Stimulated activated CD8-positive, alpha-beta memory T cell treated with anti-CD3 and anti-CD28 coated beads, Interleukin-4, amount 100 ng/mL, for 4 hours (primary cell): ENCODE data around the gene TTC28.
"Not testable (repeated sequence)": the region's sequence is repeated elsewhere in the genome, so short reads cannot be mapped to it uniquely, and the experiment has no call there.

ENCODE experiments used
- DNase-seq, 2 donors: peaks; one replicate each; pipeline ENCODE4 v3.0.0-alpha.2; 2020; ENCODE audit warnings: low read depth in 2 of 2, low spot score in 1 of 2

The TTC28 gene

DNA sequence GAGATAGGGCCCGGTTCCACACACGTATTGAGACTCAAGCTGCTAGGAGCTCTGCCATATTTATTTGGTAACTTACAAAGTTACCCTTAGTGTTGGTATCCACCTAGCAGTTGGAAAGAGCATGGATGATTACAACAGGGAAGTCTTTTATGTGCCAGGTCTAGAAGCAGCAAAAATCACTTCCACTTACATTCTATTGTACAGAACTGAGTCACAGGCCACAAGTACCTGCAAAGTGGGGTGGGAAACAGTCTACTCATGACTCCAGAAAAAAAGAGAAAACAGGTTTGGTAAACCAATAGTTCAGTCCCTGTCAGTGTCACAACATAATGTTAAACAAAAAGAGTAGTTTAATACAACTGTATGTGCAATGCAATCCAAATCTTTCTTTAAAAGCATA lies 480.9 kb downstream of the TTC28 start:
- no peak for DNase-seq

- DNase-seq: not testable (repeated sequence)
These were observed 488.1 kb downstream of the TTC28 start for GRCh38 chr22:28191571-28191970.

GRCh38 chr22:28188178-28188879 lies 491.3 kb downstream of the TTC28 start:
- no peak for DNase-seq

DNA sequence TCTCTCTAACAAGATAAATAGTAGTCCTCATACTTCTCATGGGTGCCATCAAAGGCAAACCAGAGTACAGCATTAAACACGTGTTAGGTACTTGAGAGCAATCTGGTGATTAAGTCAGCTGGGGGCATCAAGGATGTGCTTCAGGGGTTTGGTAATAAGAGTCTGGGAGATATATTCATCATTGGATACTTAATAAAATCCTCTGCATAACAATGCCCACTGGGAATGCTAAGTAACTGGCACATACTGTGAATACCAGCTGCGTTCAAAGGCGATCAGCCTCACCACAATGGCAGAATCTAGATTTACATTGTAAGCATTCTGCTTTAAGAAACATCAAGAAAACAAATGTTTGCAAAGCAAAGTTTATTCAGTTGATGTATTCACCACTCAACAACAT lies 492.0 kb downstream of the TTC28 start:
- DNase-seq: no peak

GRCh38 chr22:28186641-28187040 lies 493.0 kb downstream of the TTC28 start:
- no peak for DNase-seq

DNA sequence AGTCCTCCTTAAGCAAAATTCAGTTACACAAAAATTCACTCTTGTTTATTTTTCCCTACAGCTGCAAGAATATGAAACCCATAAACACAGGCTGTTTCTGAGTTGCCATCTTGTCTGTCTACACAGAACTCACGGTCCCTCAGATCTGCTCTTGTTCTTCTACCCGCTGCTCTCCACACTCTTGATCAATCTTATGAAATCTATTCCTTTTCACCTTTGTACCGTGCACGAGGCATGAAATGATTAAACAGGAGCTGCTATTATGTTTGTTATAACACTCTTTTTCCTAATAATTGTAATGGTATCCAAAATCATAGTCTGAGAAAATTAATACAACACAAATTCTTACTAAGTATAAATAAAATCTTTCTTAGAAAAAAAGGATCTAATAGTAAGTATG lies 494.5 kb downstream of the TTC28 start:
- no peak for DNase-seq

DNA sequence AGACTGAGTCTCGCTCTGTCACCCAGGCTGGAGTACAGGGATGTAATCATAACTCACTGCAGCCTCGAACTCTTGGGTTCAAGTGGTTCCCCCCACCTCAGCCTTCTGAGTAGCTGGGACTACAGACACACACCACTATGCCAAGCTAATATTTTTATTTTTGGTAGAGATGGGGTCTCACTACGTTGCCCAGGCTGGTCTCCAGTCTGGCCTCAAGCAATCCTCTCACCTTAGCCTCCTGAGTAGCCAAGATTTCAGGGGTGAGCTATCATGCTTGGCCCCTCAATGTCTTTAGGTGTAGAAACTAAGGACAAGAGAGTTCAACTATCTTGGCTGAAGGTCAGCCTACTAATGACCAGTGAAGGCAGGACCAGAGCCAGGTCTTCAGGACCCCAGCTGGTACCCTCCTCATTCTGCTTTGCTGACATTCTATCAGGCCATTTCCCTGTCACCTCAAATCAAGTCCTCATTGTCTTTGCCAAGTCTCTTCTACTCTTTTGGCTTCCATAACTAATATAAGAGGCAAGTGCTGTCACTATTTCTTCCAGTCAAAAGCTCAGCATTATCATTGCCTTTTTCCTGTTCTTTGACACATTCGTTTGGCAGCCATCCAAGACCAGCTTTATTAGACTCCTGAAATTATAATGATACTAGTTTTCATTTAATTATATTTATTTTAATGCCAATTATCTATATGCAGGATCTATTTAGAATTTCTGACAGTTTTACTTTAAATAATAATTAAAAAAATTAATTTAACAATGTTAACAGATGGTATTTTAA lies 496.4 kb downstream of the TTC28 start:
- DNase-seq: no peak

DNA sequence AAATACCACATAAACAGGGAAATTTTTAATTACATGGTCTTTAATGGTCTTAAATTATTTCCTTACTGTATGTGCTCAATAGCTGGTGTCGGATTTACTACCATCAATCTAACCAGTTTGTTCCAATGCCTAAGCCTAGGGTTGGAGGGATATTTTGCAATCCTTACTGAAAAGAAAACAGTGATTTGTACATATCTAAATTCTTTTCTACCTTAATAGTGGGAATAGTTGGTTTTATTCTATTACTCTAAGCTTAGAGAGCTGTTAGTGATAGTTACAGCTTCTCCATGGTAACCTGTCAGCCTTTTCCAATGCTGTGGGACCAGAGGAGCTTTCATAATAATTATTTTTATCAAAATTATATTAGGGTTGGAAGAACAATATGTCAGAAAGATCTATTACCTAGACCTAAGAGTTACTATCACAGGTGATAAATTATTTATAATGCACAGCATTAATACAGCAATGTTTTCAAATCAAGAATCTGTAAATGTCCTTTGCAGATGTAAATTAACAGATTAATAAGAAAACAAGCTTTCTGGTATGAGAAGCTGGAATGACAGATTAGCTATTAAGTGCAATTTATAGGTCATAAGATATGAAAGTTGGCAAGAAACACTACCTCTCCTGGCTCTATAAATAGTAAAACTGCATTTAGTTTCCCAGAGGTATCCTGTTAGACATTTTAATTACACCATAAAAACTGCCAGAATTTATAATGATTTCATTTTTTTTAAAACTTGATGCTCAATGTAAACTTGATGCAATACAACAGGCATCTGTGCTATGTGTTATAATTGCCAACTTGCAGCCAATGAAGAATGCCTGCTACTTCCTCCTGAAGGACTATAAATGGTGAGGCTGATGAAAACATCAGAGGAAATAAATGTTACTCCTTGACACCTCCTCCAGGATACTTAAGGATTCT lies 498.6 kb downstream of the TTC28 start:
- DNase-seq: no peak

DNA sequence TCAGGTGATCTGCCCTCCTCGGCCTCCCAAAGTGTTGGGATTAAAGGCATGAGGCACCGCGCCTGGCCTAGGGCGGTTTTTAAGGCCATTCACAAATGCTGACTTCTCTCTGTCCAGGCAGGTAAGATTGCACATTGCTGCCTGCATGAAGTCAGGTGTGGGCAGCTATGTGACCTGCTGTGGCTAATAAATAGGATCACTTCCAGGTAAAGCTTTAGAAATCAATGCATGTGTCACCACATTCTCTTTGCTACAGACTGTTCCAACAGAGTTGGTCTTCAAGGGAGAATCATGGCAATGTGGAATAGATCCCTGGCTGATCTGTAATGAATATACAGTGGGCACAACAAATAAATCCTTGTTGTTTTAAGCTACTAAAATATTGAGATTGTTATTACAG lies 500.2 kb downstream of the TTC28 start:
- DNase-seq: no peak

- no peak for DNase-seq
These were observed 503.7 kb downstream of the TTC28 start for GRCh38 chr22:28175730-28176492.

- no peak for DNase-seq
These were observed 505.1 kb downstream of the TTC28 start for GRCh38 chr22:28174509-28174908.

- DNase-seq: no peak
These were observed 506.6 kb downstream of the TTC28 start for GRCh38 chr22:28172892-28173670.

DNA sequence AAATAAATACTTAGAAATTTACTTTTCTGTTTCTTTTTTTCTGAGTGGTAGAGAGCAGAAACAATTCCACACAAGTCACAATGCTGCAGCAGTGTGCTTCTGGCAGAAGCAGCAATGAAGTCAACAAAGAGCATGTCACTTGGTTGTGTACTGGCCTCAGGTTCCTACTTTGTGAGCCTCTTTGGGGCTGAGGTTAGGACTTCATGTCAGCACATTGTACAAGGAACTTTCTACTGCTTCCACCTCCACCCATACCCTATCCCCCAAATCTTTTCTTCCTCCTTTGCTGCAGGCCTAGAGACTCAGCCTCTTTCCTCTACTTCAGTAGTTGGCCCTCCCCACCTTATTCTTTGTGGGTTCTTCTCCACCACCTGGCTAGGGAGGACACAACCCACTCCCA lies 507.9 kb downstream of the TTC28 start:
- no peak for DNase-seq

- no peak for DNase-seq
These were observed 508.5 kb downstream of the TTC28 start for GRCh38 chr22:28171115-28171514.

- DNase-seq: not testable (repeated sequence)
These were observed 510.3 kb downstream of the TTC28 start for GRCh38 chr22:28169314-28169713.

GRCh38 chr22:28155808-28156207 lies 523.8 kb downstream of the TTC28 start:
- no peak for DNase-seq

GRCh38 chr22:28154861-28155260 lies 524.8 kb downstream of the TTC28 start:
- no peak for DNase-seq

DNA sequence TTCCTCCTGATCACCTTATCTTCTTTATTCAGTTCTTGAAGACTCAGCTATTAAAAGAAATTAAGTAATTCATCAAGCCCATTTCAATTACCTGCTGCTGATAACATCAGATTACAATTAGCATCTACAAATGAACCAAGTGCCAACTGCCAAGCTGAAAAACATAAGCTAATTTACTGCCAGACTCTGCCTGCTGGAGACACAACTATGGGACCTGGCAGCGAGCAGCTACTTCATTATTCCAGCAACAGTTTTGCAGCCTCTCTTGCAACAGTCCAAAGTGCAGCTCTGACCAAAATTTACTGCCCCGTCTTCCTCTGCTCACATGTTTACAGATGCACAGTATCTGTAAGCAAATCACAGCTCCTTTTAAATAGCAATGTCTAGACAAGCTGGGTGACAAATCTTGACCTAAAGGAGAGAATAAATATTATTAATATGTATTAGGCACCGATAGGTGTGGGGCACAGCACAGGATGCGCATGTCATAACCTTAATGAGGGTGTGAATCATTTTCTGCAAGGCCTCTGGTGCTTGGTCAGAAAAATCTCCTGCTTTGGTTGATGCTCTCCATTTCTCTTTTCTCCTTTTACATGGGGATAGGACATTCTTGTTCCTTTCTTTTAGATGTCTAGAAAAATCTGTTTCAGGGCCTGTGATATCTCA lies 528.4 kb downstream of the TTC28 start:
- DNase-seq: no peak

GRCh38 chr22:28148816-28149465 lies 530.7 kb downstream of the TTC28 start:
- DNase-seq: no peak
